GM10266 (cell line): ENCODE measurements around the gene ANKRD44.

Source experiments
- DNase-seq: peaks from one replicate; pipeline ENCODE4 v3.0.0; 2012; ENCODE audit errors: extremely low spot score
- TF ChIP-seq, protein P1 (sequence below): IDR thresholded peaks from 2 replicates; pipeline ENCODE4 v1.5.1; 2012; ENCODE audit warnings: mild to moderate bottlenecking, low read depth; ENCODE audit not compliant: control insufficient read depth, insufficient read depth; ENCODE audit errors: missing control alignments

Gene ANKRD44

DNA sequence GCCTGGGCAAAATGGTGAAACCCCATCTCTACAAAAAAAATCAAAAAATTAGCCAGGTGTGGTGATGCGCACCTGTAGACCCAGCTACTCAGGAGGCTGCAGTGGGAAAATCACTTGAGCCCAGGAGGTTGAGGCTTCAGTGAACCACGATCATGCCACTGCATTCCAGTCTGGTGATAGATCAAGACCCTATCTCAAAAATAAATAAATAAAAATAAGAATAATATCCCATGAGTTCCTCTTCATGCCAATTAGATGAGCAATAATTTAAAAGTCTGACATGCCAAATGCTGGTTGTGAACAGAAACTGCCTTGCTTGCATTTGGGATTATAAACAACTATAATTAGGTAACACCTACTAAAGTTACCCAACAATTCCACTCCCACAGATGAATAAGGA is 22.1 kb upstream of the ANKRD44 start:
- TF ChIP-seq, protein P1, sequence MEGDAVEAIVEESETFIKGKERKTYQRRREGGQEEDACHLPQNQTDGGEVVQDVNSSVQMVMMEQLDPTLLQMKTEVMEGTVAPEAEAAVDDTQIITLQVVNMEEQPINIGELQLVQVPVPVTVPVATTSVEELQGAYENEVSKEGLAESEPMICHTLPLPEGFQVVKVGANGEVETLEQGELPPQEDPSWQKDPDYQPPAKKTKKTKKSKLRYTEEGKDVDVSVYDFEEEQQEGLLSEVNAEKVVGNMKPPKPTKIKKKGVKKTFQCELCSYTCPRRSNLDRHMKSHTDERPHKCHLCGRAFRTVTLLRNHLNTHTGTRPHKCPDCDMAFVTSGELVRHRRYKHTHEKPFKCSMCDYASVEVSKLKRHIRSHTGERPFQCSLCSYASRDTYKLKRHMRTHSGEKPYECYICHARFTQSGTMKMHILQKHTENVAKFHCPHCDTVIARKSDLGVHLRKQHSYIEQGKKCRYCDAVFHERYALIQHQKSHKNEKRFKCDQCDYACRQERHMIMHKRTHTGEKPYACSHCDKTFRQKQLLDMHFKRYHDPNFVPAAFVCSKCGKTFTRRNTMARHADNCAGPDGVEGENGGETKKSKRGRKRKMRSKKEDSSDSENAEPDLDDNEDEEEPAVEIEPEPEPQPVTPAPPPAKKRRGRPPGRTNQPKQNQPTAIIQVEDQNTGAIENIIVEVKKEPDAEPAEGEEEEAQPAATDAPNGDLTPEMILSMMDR, result no peak
- no peak for DNase-seq

DNA sequence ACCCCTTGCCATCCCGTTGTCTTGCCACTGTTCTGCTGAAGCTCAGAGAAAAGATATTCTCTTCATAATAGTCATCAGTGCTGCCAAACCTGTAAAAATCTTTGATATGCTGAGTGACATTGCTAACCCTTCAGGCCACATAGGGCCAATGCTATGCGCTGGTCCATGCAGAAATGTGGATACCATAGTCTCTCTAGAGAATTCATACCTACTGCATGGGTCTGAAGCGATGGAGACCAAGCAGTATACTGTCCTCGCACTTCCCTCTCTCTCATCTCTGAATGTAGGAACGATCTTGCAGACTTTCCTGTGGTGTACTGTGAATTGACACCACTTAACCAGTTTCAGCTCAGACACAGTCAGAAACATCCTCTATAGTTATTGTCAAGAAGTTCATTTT is 17.9 kb upstream of the ANKRD44 start:
- DNase-seq, result no peak
- TF ChIP-seq, protein P1, result no peak

DNA sequence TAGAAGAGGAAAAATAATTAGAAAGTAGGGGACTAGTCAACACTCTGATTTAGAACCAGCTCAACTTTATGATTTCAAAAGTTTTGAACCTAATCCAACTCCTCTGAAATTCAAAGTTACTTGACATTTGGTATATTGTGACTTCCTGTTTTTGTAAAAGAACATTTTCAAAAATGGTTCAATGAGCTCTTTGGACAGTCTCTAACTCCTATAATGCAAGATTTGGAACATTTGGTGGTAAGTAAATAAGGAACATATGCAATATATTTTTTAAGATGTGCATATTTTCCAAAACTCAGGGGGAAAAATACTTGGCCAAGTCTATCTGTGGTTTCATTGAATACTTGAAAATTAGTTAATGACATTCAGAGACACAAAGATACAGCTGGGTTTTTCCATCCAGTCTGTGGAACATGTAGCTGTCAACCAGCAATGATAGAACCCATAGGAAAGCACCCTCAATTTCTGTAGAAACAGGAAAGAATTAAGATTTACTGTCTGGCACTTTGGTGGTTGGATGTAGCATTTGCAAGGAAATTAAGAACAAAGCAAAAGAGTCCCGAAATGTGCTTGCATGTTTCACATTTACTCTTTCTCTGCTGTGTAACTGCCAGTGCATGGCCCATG is 17.0 kb upstream of the ANKRD44 start:
- TF ChIP-seq, protein P1, result no peak
- DNase-seq, result no peak

DNA sequence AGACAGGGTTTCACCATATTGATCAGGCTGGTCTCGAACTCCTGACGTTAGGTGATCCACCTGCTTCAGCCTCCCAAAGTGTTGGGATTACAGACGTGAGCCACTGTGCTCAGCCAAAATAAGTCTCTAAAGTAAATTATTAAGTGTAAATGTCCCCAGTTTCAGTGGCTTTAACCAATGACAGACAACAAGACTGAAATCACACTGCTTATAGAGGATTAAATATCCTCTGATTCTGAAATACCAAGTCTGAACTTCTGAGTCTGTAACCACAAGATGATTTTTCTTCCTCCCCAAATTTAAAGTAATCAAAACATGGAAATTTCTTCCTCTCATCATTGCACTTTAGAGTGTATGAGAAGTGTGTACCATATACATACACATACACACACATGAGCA is 16.5 kb upstream of the ANKRD44 start:
- TF ChIP-seq, protein P1, result no peak
- DNase-seq, result no peak

DNA sequence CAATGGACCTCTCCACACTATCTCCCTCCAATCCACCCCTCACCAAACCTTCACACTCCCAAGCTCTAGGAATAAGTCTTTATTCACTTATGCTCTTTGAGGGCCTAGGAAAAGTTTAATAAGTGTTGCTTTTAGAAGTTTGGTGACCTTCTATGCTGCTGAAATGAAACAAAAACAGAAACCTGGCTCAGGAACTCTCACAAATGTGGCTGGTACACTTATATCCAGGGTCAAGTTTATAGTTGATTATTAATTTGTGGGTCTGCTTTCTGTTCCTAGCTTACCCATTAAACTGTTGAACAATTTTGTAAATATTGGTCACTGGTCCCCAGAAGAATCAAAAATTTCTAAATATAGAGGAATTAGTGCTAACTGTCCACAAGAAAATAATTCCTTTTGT is 14.2 kb upstream of the ANKRD44 start:
- no peak for DNase-seq
- TF ChIP-seq, protein P1, result no peak

DNA sequence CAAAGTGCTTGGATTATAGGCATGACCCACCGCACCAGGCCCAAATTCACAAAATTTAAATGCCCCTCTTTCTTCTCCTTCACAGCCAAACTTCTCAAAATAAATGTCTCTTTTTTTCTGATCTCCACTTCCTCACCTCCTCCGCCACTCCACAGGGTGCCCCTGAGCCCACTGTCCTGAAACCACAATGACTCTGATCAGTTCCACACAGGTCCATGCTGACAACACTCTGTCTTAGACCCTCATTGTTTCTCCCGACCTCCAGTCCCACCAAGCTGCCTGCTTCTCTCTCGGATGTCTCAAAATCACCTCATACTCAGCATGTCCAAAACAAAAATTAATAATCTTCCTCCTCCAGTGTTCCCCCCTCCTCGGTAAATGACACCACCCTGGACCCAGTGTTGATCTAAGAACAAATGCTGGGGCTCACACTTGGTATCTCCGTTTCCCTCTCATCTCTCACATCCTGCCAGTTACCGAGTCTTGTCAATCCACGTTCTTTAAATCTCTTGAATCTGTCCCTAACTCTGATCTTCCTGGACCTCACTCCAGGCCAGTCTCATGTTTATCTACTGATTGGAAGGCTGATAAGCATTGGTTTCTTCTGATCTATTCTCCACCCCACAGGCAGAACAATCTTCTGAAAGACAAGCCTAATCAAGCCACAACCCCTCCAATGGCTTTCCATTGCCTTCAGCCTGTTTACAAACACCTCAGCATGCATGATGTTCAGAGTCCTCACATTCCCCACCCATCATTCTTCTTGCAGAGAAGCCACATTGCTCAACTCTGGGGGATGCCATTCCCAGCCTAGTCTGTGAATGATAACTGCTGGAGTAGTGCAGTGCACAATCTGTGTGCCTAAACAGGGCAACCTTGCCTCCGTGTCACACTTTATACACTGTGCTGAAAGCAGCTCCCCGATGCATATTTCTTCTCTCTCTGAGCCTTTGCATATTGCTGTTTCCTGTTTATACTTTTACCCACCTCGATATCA is 12.4 kb upstream of the ANKRD44 start:
- TF ChIP-seq, protein P1, result no peak
- no peak for DNase-seq

DNA sequence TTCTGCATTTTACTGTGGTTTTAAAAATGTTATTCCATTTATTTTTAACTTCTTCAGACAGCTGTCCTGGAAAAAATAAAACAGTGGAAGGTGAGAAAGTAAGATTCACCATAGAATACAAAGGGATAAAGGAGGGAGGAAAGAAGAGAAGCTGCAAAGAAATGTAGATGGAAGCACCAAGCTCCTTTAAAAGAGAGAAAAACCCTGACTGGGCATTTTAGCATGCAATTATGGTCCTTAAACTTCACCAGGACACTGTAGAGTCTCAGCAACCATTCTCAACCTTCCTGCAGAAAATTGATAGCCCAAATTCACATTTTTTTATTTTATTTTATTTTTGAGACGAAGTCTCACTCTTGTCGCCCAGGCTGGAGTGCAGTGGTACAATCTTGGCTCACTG is 11.6 kb upstream of the ANKRD44 start:
- no peak for DNase-seq
- TF ChIP-seq, protein P1, result no peak
